OCI-LY7 (cell line): ENCODE data around the gene RARB. TPM values are rescaled to one million over a fixed set of nuclear protein-coding genes. Genes with fewer than 3 reads are reported as not detected.

Experiments
- BruUV-seq: library from RNA; stranded (reverse); fragments of 400-500 nt; replicated peaks from 2 replicates; lab custom pipeline; 2021; lab: Mats Ljungman, UMichigan
- CTCF ChIA-PET: fragments of 300-600 bp; sonication (Branson Sonifier 250); formaldehyde crosslinking; loops from one replicate; lab custom pipeline; 2022; ENCODE audit warnings: antibody characterized with exemption; ENCODE audit not compliant: unreplicated experiment; lab: Charles Lee
- POLR2A ChIA-PET: fragments of 300-600 bp; sonication (Branson Sonifier 250); formaldehyde crosslinking; loops from one replicate; lab custom pipeline; 2022; ENCODE audit warnings: antibody characterized with exemption; lab: Charles Lee
- DNase-seq: peaks from one replicate; pipeline ENCODE4 v3.0.0-alpha.2; 2015; ENCODE audit warnings: low spot score
- H2AFZ ChIP-seq: fragments of 200-600 bp; sonication (generic), shearing (Covaris generic); 2 replicates; pipeline ENCODE4 v1.6.1; 2014; ENCODE audit warnings: mild to moderate bottlenecking, antibody characterized with exemption, low read length, moderate library complexity
- H3K27ac ChIP-seq: fragments of 200-600 bp; sonication (generic); 2 replicates; pipeline ENCODE4 v1.5.1; 2014; ENCODE audit warnings: mixed run types, low read depth, mild to moderate bottlenecking, moderate library complexity, low read length, inconsistent platforms; ENCODE audit not compliant: poor library complexity, severe bottlenecking
- H3K36me3 ChIP-seq: fragments of 200-600 bp; sonication (generic); 2 replicates; pipeline ENCODE4 v1.6.1; 2014; ENCODE audit warnings: mild to moderate bottlenecking, antibody characterized with exemption, low read length, moderate library complexity, mixed read lengths; ENCODE audit not compliant: insufficient read depth
- H3K4me1 ChIP-seq: fragments of 200-600 bp; sonication (generic); 2 replicates; pipeline ENCODE4 v1.5.1; 2014; ENCODE audit warnings: mild to moderate bottlenecking, low read length; ENCODE audit not compliant: insufficient read depth, poor library complexity, severe bottlenecking
- H3K4me2 ChIP-seq: fragments of 200-600 bp; sonication (generic); 2 replicates; pipeline ENCODE4 v1.6.1; 2014; ENCODE audit warnings: mild to moderate bottlenecking, low read length
- H3K4me3 ChIP-seq: fragments of 200-600 bp; sonication (generic); 2 replicates; pipeline ENCODE4 v1.5.1; 2014; ENCODE audit warnings: mild to moderate bottlenecking, low read depth, low read length; ENCODE audit not compliant: poor library complexity, severe bottlenecking
- H3K79me2 ChIP-seq: fragments of 200-600 bp; sonication (generic); 2 replicates; pipeline ENCODE4 v1.6.1; 2016; ENCODE audit warnings: low read depth, mild to moderate bottlenecking, low read length, moderate library complexity, mixed read lengths; ENCODE audit not compliant: insufficient read depth
- H3K9me2 ChIP-seq: fragments of 200-600 bp; sonication (generic); 2 replicates; pipeline ENCODE4 v1.6.1; 2016; ENCODE audit warnings: mild to moderate bottlenecking, low read length, mixed read lengths; ENCODE audit not compliant: insufficient read depth
- H3K9me3 ChIP-seq: fragments of 200-600 bp; sonication (generic); 2 replicates; pipeline ENCODE4 v1.6.1; 2014; ENCODE audit warnings: mild to moderate bottlenecking, mixed run types, low read length, mixed read lengths
- H4K20me1 ChIP-seq: fragments of 200-600 bp; sonication (generic); 2 replicates; pipeline ENCODE4 v1.6.1; 2014; ENCODE audit warnings: mild to moderate bottlenecking, antibody characterized with exemption, low read length, moderate library complexity, mixed read lengths; ENCODE audit not compliant: insufficient read depth
- EZH2phosphoT487 ChIP-seq: fragments of 200-600 bp; sonication (generic); IDR thresholded peaks from 2 replicates; pipeline ENCODE4 v1.6.1; 2018; ENCODE audit warnings: low read depth, borderline replicate concordance, mild to moderate bottlenecking, mixed run types, antibody characterized with exemption, low read length, moderate library complexity, mixed read lengths
- intact Hi-C: fragments of 100-400 bp; cut with micrococcal nuclease; formaldehyde crosslinking; loops from one replicate; pipeline ENCODE4 v1.10.0; 2022; ENCODE audit not compliant: unreplicated experiment
- total RNA-seq, 2 experiments: library from RNA; depleted of rRNA in 1 of 2; stranded (reverse); fragments of >200 nt in 1 of 2; shearing (Covaris generic) in 1 of 2; gene quantifications; 2 replicates each; pipeline ENCODE4 v1.2.3, GENCODE V29; 2014 to 2022
- TF ChIP-seq, protein P1 (sequence below): fragments of 200-600 bp; sonication (generic); conservative IDR thresholded peaks from 2 replicates; pipeline ENCODE4 v1.5.1; 2014; ENCODE audit warnings: mild to moderate bottlenecking, antibody characterized with exemption, low read length, moderate library complexity, mixed read lengths

The RARB gene
- total RNA-seq, 2 experiments from 2014 or later = not detected

DNA sequence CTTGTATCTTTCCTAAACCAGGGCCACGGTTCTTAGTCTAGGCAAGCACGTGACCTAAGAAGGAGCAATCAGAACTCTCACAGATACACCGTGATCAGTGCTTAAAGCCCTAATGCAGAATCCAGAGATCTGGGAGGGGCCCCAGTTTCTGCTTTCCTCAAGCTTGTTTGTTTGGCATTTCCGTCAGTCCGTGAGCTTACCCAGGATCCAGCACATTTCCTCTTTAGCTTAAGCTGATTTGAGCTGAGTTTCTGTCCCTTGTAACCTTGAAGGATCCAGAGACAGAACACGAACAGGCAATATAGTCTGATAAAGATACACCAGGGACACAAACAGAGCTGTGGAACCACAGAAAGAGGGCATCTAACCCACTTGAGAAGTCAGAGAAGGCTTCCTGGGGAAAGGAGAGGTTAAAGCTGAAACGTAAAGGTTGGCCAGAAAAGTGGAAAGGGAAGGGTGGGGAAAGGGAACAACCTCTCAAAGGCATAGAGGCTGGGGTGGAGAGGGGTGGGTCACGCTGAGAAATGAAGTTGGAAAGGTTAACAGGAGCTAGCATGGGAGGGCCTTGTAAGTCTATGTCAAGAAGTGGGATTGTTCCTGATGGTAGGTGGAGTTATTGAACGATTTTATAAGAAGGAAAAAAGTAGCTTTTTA is 42.1 kb upstream of the RARB start:
- no peak overlapping the region for H3K4me2 ChIP-seq
- H3K79me2 ChIP-seq = no peaks in the 10 kb centered on the region
- no peaks in the 10 kb centered on the region for H3K36me3 ChIP-seq
- H3K27ac ChIP-seq = no peak overlapping the region
- BruUV-seq = no TSS peak
- H2AFZ ChIP-seq = no peak overlapping the region
- POLR2A ChIA-PET = interaction anchor here (0.6 to 0.7 kb wide), 2 partner anchors 203 to 1745 kb away, joined by 3 read pairs; no protein-coding TSS in a partner anchor
- no peak for DNase-seq
- intact Hi-C loops = no loop called here
- CTCF ChIA-PET = no interaction called here
- no peaks in the 10 kb centered on the region for H3K9me3 ChIP-seq
- H3K9me2 ChIP-seq = no peaks in the 10 kb centered on the region
- H3K4me3 ChIP-seq = no peak overlapping the region
- TF ChIP-seq, protein P1, sequence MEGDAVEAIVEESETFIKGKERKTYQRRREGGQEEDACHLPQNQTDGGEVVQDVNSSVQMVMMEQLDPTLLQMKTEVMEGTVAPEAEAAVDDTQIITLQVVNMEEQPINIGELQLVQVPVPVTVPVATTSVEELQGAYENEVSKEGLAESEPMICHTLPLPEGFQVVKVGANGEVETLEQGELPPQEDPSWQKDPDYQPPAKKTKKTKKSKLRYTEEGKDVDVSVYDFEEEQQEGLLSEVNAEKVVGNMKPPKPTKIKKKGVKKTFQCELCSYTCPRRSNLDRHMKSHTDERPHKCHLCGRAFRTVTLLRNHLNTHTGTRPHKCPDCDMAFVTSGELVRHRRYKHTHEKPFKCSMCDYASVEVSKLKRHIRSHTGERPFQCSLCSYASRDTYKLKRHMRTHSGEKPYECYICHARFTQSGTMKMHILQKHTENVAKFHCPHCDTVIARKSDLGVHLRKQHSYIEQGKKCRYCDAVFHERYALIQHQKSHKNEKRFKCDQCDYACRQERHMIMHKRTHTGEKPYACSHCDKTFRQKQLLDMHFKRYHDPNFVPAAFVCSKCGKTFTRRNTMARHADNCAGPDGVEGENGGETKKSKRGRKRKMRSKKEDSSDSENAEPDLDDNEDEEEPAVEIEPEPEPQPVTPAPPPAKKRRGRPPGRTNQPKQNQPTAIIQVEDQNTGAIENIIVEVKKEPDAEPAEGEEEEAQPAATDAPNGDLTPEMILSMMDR = no peak
- no peak for TF ChIP-seq EZH2phosphoT487
- H4K20me1 ChIP-seq = no peaks in the 10 kb centered on the region
- no peaks in the 10 kb centered on the region for H3K4me1 ChIP-seq

DNA sequence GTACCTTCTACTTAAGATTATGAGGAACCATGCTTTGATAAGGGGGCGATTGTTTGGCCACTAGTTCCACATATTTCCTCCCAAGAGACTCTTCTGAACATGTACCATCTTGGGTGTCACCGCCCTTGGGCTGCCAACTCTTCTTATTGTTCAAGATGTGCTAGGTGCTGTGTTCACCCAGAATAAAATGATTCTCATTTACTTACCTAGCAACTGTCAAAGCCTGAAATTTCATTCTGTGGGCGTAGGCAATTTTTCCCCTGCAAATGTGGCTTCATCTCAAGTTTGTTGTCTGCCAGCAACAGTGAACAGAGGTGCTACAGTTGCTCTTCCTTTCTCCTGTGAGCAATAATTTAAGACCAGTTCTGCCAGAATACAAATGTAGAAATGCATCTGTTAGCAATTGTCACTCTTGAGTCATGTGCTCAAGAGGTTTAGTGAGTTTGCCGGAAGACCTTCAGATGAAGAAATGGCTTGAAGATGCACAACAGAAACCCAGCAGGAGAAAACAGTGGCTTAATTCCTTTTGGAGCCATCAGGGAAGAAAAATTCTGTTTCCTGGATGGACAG is 41.3 kb upstream of the RARB start:
- no peaks in the 10 kb centered on the region for H3K36me3 ChIP-seq
- DNase-seq = no peak
- no peaks in the 10 kb centered on the region for H3K9me2 ChIP-seq
- H2AFZ ChIP-seq = no peak overlapping the region
- ChIA-PET POLR2A (no interaction called here), CTCF (no interaction called here)
- H4K20me1 ChIP-seq = no peaks in the 10 kb centered on the region
- no peak overlapping the region for H3K4me3 ChIP-seq
- no peak overlapping the region for H3K27ac ChIP-seq
- H3K4me1 ChIP-seq = no peaks in the 10 kb centered on the region
- TF ChIP-seq EZH2phosphoT487 = no peak
- TF ChIP-seq, protein P1 = no peak
- BruUV-seq = no TSS peak
- H3K9me3 ChIP-seq = no peaks in the 10 kb centered on the region
- intact Hi-C loops = no loop called here
- no peaks in the 10 kb centered on the region for H3K79me2 ChIP-seq
- no peak overlapping the region for H3K4me2 ChIP-seq

DNA sequence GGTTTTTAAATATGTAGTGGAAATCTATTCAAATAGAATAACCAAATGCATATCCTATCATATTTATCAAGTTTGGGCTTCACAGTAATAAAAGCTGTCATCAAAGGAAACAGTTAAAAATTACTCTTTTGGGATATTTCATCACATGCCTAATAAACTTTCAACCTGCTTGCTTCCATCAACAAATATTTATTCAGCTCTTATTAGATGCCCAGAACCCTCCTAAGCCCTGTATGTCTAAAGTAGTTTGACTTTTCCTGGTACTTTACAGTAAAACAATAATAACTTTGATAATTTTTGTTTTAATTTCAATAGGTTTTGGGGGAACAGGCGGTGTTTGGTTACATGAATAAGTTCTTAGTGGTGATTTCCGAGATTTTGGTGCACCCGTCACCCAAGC is 37.5 kb upstream of the RARB start:
- H3K9me2 ChIP-seq = no peaks in the 10 kb centered on the region
- H3K4me3 ChIP-seq = no peak overlapping the region
- TF ChIP-seq, protein P1 = no peak
- no peak for TF ChIP-seq EZH2phosphoT487
- H2AFZ ChIP-seq = no peak overlapping the region
- intact Hi-C loops = no loop called here
- H3K36me3 ChIP-seq = no peaks in the 10 kb centered on the region
- ChIA-PET CTCF (no interaction called here), POLR2A (no interaction called here)
- H3K4me1 ChIP-seq = no peaks in the 10 kb centered on the region
- H3K4me2 ChIP-seq = no peak overlapping the region
- no peak overlapping the region for H3K27ac ChIP-seq
- no peaks in the 10 kb centered on the region for H3K9me3 ChIP-seq
- BruUV-seq = no TSS peak
- no peak for DNase-seq
- H4K20me1 ChIP-seq = no peaks in the 10 kb centered on the region
- H3K79me2 ChIP-seq = no peaks in the 10 kb centered on the region
